ENCODE measurements around the gene MUS81.

The MUS81 gene

DNA sequence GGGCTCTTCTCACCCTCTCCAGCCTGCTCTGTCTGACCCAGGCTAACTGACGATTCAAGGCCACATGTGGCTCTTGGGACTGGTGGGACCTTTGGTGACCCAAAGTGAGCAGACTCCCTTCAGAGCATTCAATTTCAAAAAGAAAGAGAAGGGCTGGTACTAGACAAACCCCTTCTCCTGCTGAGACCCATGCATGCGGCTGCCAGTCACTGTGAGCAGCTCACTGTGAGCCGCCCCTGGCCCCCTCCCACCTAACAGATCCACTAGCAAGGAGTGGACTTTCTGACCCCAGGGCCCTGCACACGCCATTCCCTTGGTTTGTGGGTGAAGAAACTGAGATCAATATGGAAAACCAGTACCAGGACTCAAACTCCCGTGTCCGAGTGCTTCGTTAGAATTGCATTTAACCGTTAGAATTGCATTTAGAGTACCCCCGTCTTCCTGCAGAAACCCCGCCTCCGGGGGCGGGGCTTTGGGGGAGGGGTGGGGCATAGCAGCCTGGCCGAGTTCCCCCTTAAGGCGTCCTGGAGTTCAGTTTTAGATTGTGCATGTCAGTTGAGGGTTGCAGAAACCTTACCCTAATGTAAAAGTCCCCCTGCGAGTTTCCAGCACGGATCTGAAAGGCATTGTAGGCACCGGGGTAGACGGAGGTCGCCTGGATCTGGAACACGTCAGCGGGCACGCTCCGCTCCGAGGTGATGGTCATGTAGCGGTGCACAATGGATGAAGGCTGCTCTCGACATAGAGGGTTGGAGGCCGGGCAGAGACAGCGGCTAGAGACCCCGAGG lies 7.2 kb downstream of the MUS81 start:
- no peaks in the 10 kb centered on the region for H3K9me3 ChIP-seq (ENCODE audit: severe bottlenecking)
- no peaks in the 10 kb centered on the region for H3K27me3 ChIP-seq (ENCODE audit: insufficient read depth, poor library complexity, severe bottlenecking)
- H3K27ac ChIP-seq (ENCODE audit: poor library complexity, severe bottlenecking), result no peak overlapping the region
- H3K36me3 ChIP-seq (ENCODE audit: low read depth), result peaks cover 56% of the 10 kb centered on the region
- no peak overlapping the region for H3K4me3 ChIP-seq (ENCODE audit: severe bottlenecking)
- H3K4me1 ChIP-seq (ENCODE audit: insufficient read depth, poor library complexity, severe bottlenecking), result no peaks in the 10 kb centered on the region
- DNase-seq (ENCODE audit: low spot score) (no peak), ATAC-seq (ENCODE audit: low read depth) (no peak; the same call in 2 of the 3 replicates)
- TF ChIP-seq, protein P1, sequence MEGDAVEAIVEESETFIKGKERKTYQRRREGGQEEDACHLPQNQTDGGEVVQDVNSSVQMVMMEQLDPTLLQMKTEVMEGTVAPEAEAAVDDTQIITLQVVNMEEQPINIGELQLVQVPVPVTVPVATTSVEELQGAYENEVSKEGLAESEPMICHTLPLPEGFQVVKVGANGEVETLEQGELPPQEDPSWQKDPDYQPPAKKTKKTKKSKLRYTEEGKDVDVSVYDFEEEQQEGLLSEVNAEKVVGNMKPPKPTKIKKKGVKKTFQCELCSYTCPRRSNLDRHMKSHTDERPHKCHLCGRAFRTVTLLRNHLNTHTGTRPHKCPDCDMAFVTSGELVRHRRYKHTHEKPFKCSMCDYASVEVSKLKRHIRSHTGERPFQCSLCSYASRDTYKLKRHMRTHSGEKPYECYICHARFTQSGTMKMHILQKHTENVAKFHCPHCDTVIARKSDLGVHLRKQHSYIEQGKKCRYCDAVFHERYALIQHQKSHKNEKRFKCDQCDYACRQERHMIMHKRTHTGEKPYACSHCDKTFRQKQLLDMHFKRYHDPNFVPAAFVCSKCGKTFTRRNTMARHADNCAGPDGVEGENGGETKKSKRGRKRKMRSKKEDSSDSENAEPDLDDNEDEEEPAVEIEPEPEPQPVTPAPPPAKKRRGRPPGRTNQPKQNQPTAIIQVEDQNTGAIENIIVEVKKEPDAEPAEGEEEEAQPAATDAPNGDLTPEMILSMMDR (IDR thresholded peaks at IDR 0.05; ENCODE audit: poor library complexity, severe bottlenecking), result no peak

DNA sequence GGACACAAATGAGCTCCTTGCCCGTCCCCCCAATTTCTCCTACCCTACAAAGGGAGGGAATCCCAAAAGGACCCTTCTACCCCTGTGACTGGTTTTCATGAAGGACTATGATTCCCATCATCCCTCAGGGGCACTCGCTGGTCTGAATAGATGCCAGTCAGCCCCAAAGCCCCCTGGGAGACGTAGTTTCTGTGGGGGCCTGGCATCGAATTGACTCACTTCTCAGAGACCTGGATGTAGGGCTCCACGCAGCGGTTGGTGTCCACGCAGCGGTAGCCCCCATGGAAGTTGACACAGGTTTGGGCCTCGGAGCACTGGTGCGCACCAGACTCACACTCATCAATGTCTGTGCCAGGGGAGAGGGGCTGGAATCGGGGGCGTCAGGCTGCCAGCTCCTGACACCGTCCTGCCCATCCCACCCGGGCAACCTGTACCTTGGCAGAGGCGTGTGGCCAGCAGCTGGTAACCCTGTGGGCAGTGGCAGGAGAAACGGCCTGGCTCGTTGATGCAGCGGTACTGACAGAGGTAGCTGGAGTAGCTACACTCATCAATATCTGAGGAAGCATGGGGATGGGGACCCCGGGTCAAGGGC lies 7.9 kb downstream of the MUS81 start:
- H3K4me3 ChIP-seq (ENCODE audit: severe bottlenecking), result no peak overlapping the region
- H3K36me3 ChIP-seq (ENCODE audit: low read depth), result peaks cover 49% of the 10 kb centered on the region
- no peaks in the 10 kb centered on the region for H3K4me1 ChIP-seq (ENCODE audit: insufficient read depth, poor library complexity, severe bottlenecking)
- ATAC-seq (ENCODE audit: low read depth), result no peak
- TF ChIP-seq, protein P1 (IDR thresholded peaks at IDR 0.05; ENCODE audit: poor library complexity, severe bottlenecking), result no peak
- no peak overlapping the region for H3K27ac ChIP-seq (ENCODE audit: poor library complexity, severe bottlenecking)
- no peak for DNase-seq (ENCODE audit: low spot score)
- no peaks in the 10 kb centered on the region for H3K27me3 ChIP-seq (ENCODE audit: insufficient read depth, poor library complexity, severe bottlenecking)
- no peaks in the 10 kb centered on the region for H3K9me3 ChIP-seq (ENCODE audit: severe bottlenecking)

DNA sequence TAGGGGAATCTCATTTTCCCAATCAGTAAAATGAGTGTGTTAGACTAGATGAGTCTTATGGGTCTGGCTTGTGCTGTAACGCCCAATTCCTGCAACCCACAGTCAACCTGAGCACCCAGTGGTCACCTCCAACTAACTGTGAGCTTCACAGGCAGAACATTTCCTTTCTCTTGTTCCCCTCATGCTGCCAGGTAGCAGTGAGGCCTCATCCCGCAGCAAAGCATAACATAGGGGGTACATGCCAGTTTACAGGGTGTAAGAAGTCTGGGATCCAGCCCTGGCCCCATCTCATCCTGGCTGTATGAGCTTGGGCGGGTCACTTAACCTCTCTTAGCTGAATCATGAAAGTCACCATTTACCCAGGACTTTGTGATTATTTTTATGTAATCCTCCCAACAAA lies 8.7 kb downstream of the MUS81 start:
- Histone ChIP-seq H3K27me3 (ENCODE audit: insufficient read depth, poor library complexity, severe bottlenecking) (no peaks in the 10 kb centered on the region), H3K4me1 (ENCODE audit: insufficient read depth, poor library complexity, severe bottlenecking) (no peaks in the 10 kb centered on the region), H3K36me3 (ENCODE audit: low read depth) (peaks cover 42% of the 10 kb centered on the region), H3K4me3 (ENCODE audit: severe bottlenecking) (no peak overlapping the region), H3K9me3 (ENCODE audit: severe bottlenecking) (no peaks in the 10 kb centered on the region), H3K27ac (ENCODE audit: poor library complexity, severe bottlenecking) (no peak overlapping the region)
- ATAC-seq (ENCODE audit: low read depth) (no peak), DNase-seq (ENCODE audit: low spot score) (no peak)
- TF ChIP-seq, protein P1 (IDR thresholded peaks at IDR 0.05; ENCODE audit: poor library complexity, severe bottlenecking), result no peak

DNA sequence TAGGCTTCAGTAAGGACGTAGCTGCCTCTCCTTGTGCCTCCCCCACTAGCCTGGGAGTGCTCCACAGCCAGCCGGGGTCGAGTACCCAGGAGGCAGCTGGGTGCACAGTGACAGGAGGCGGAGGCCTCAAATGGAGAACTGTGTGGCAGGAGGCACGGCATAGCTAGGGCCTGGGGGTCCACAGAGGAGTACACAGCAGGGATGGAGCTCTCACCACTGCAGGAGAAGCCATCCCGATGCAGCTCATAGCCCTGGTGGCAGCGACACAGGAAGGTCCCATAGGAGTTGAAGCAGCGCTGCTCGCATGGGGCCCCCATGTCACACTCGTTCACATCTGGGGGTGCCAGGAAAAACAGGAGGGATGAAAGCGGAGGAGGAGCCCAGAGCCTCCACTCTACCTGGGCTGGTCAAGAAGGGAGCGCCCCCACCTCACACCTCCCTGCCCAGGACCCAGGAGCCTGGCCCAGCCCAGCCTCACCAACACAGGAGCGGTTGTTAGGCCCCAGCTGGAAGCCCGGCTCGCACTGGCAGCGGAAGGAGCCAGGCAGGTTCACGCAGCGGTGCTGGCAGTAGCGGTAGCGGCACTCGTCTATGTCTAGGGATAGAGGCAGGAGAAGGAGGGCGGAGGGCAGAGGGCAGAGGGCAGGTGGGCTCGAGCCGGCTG lies 9.5 kb downstream of the MUS81 start:
- H3K4me3 ChIP-seq (ENCODE audit: severe bottlenecking), result no peak overlapping the region
- H3K27ac ChIP-seq (ENCODE audit: poor library complexity, severe bottlenecking), result no peak overlapping the region
- DNase-seq (ENCODE audit: low spot score), result peak; percentile 61
- no peaks in the 10 kb centered on the region for H3K27me3 ChIP-seq (ENCODE audit: insufficient read depth, poor library complexity, severe bottlenecking)
- H3K4me1 ChIP-seq (ENCODE audit: insufficient read depth, poor library complexity, severe bottlenecking), result no peaks in the 10 kb centered on the region
- ATAC-seq (ENCODE audit: low read depth), result no peak
- H3K36me3 ChIP-seq (ENCODE audit: low read depth), result peaks cover 33% of the 10 kb centered on the region
- TF ChIP-seq, protein P1 (IDR thresholded peaks at IDR 0.05; ENCODE audit: poor library complexity, severe bottlenecking), result no peak
- H3K9me3 ChIP-seq (ENCODE audit: severe bottlenecking), result no peaks in the 10 kb centered on the region
